HFF-Myc (cell line): ENCODE measurements around the gene CSNK2B.
"Not testable (repeated sequence)": the region's sequence is repeated elsewhere in the genome, so short reads cannot be mapped to it uniquely, and the experiment has no call there.

Experiments used
- DNase-seq: peaks from one replicate; pipeline ENCODE4 v3.0.0-alpha.2; 2011; ENCODE audit warnings: low read depth; ENCODE audit errors: extremely low read depth
- H3K4me3 ChIP-seq: replicated peaks from 2 replicates; pipeline ENCODE4 v1.5.1; 2011; ENCODE audit warnings: low read depth, mild to moderate bottlenecking, control low read depth, low read length
- CTCF ChIP-seq: IDR thresholded peaks from 2 replicates; pipeline ENCODE4 v1.5.1; 2012; ENCODE audit warnings: mild to moderate bottlenecking, low read depth, low read length, control low read depth; ENCODE audit errors: missing control alignments

Gene CSNK2B

GRCh38 chr6:31706599-31706998, 40.7 kb downstream of the CSNK2B start, which contains the start of gene LY6G6F:
Gene LY6G6F, plus strand, starts transcription at chr6:31706866. Its CDS starts 41 bp downstream, at chr6:31706907.
- H3K4me3 ChIP-seq, result no peak within 1 kb of the TSS
- no peak for DNase-seq
- no peak for TF ChIP-seq CTCF

- no peak for DNase-seq
- H3K4me3 ChIP-seq, result no peak overlapping the region
- TF ChIP-seq CTCF, result no peak
Observed at GRCh38 chr6:31707701-31708100, 41.8 kb downstream of the CSNK2B start.

DNA sequence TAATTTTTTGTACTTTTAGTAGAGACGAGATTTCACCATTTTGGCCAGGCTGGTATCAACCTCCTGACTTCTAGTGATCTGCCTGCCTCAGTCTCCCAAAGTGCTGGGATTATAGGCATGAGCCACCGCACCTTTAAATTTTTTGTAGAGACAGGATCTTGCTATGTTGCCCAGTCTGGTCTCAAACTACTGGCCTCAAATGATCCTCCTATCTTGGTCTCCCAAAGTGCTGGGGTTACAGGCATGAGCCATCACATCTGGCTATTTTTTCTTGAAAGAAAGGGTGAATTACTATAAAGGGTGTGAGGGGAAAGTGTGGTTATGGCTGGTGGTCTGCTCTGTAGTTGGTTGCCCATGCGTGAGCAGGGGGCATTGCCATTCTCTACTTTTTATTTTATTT, 42.3 kb downstream of the CSNK2B start:
- no peak overlapping the region for H3K4me3 ChIP-seq
- no peak for DNase-seq
- TF ChIP-seq CTCF, result no peak

DNA sequence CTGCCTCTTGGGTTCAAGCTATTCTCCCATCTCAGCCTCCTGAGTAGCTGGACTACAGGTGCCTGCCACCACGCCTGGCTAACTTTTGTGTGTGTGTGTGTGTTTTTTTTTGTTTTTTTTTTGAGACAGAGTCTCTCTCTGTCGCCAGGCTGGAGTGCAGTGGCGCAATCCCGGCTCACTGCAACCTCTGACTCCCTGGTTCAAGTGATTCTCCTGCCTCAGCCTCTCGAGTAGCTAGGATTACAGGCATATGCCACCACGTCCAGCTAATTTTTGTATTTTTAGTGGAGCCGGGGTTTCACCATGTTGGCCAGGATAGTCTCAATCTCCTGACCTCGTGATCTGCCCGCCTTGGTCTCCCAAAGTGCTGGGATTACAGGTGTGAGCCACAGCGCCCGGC, 43.3 kb downstream of the CSNK2B start:
- not testable (repeated sequence) for DNase-seq, H3K4me3 ChIP-seq

GRCh38 chr6:31710523-31711219, 44.8 kb downstream of the CSNK2B start:
- TF ChIP-seq CTCF, result no peak
- no peak overlapping the region for H3K4me3 ChIP-seq
- no peak for DNase-seq

GRCh38 chr6:31711233-31711632, 45.4 kb downstream of the CSNK2B start:
- H3K4me3 ChIP-seq, result no peak overlapping the region
- no peak for TF ChIP-seq CTCF
- DNase-seq, result no peak

GRCh38 chr6:31712296-31712695, 46.4 kb downstream of the CSNK2B start:
- no peak for DNase-seq
- peak; percentile 4 for TF ChIP-seq CTCF
- H3K4me3 ChIP-seq, result no peak overlapping the region
